ENCODE results near the gene P2RY13. TPM values are rescaled to one million over a fixed set of nuclear protein-coding genes. Genes with fewer than 3 reads are reported as not detected.

The P2RY13 gene
- total and polyA plus RNA-seq, 2 experiments from 2014 or later: not detected

GRCh38 chr3:151289445-151289844 is 39.9 kb downstream of the P2RY13 start:
- 28% methylated on average over 3 of the region's 3 CpGs for WGBS (ENCODE audit: low lambda C conversion rate, missing lambda C conversion rate)
- no peak overlapping the region for H3K4me2 ChIP-seq

DNA sequence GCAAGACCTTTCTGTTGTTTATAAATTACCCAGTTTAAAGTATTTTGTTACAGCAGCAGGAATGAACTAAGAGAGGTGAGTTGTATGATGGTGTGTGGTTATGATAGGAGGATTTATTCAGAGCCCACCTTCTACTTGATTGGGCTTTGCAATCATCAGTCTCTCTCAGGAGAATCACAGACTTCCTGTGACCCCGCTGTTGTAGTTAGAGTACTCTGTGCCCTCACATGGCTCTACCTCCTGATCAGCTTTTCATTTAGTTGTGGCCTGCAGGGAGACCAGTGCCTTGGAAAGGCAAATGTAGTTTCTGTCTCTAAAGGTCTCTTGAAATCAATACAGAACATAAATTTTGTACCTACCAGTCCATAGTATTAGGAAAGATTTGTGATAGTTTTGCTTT is 43.4 kb downstream of the P2RY13 start:
- H3K9me3 ChIP-seq (ENCODE audit: low read depth): no peaks in the 10 kb centered on the region
- H3K4me1 ChIP-seq (ENCODE audit: insufficient read depth): no peaks in the 10 kb centered on the region
- no peaks in the 10 kb centered on the region for H3K27me3 ChIP-seq
- no peak overlapping the region for H3K4me2 ChIP-seq
- H2AFZ ChIP-seq: no peak overlapping the region
- no peaks in the 10 kb centered on the region for H4K20me1 ChIP-seq (ENCODE audit: insufficient read depth, poor library complexity, severe bottlenecking)
- H3K79me2 ChIP-seq: no peaks in the 10 kb centered on the region
- TF ChIP-seq EZH2 (IDR thresholded peaks at IDR 0.05; ENCODE audit: borderline replicate concordance): no peak
- TF ChIP-seq CTCF (IDR thresholded peaks at IDR 0.05; ENCODE audit: poor library complexity): no peak
- TF ChIP-seq EZH2phosphoT487 (IDR thresholded peaks at IDR 0.05; ENCODE audit: low read depth, severe bottlenecking, unreplicated experiment): no peak
- no peak overlapping the region for H3K27ac ChIP-seq
- no peak overlapping the region for H3K4me3 ChIP-seq
- no peak for DNase-seq (ENCODE audit: low spot score)
- 81% methylated on average over 1 of the region's 1 CpG for WGBS (ENCODE audit: low lambda C conversion rate, missing lambda C conversion rate)
- no peaks in the 10 kb centered on the region for H3K36me3 ChIP-seq (replicated peaks; ENCODE audit: insufficient read depth, low read depth)
- H3K9me2 ChIP-seq (replicated peaks; ENCODE audit: insufficient read depth): no peaks in the 10 kb centered on the region

More at GRCh38 chr3:151289445-151289844, 39.9 kb downstream of the P2RY13 start:
- H3K27ac ChIP-seq: no peak overlapping the region
- no peaks in the 10 kb centered on the region for H3K79me2 ChIP-seq
- no peaks in the 10 kb centered on the region for H3K4me1 ChIP-seq (ENCODE audit: insufficient read depth)
- H2AFZ ChIP-seq: no peak overlapping the region
- H4K20me1 ChIP-seq (ENCODE audit: insufficient read depth, poor library complexity, severe bottlenecking): no peaks in the 10 kb centered on the region
- no peak overlapping the region for H3K4me3 ChIP-seq
- no peaks in the 10 kb centered on the region for H3K9me2 ChIP-seq (replicated peaks; ENCODE audit: insufficient read depth)
- H3K9me3 ChIP-seq (ENCODE audit: low read depth): no peaks in the 10 kb centered on the region
- no peak for TF ChIP-seq EZH2 (IDR thresholded peaks at IDR 0.05; ENCODE audit: borderline replicate concordance)
- TF ChIP-seq CTCF (IDR thresholded peaks at IDR 0.05; ENCODE audit: poor library complexity): no peak
- no peak for TF ChIP-seq EZH2phosphoT487 (IDR thresholded peaks at IDR 0.05; ENCODE audit: low read depth, severe bottlenecking, unreplicated experiment)
- no peaks in the 10 kb centered on the region for H3K27me3 ChIP-seq
- no peaks in the 10 kb centered on the region for H3K36me3 ChIP-seq (replicated peaks; ENCODE audit: insufficient read depth, low read depth)
- DNase-seq (ENCODE audit: low spot score): no peak

DNA sequence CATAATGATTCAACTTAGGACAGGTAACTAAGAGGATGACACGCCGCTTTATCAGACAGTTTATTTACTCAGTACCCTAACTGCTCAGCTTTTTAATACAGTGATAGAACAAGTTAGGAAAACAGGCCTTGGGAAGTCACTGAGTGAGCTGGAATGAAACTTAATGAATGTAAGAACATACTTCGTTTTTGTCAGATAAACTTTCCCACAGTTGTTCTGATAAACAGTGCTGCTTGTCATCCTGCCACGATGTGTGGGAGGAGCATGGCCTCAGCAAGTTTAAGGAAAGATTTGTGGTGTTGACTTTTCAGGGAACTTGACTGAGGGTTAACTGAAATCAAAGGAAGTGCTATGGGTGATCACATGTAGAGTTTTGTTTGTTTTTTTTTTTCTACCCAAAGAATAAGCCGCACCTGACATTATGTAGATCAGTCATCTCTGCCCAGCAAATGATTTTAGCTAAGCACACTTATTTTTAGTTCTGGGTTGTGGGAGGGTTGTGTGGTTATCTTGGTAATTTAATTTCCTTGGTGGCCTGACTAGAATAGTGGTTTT is 45.4 kb downstream of the P2RY13 start:
- Histone ChIP-seq H3K27ac (peak overlapping the region; percentile 13), H3K79me2 (no peaks in the 10 kb centered on the region), H3K9me2 (replicated peaks; ENCODE audit: insufficient read depth) (no peaks in the 10 kb centered on the region), H3K4me3 (no peak overlapping the region), H3K9me3 (ENCODE audit: low read depth) (no peaks in the 10 kb centered on the region), H3K27me3 (no peaks in the 10 kb centered on the region), H3K4me1 (ENCODE audit: insufficient read depth) (no peaks in the 10 kb centered on the region), H3K36me3 (replicated peaks; ENCODE audit: insufficient read depth, low read depth) (no peaks in the 10 kb centered on the region), H4K20me1 (ENCODE audit: insufficient read depth, poor library complexity, severe bottlenecking) (no peaks in the 10 kb centered on the region), H2AFZ (no peak overlapping the region), H3K4me2 (no peak overlapping the region)
- WGBS (ENCODE audit: low lambda C conversion rate, missing lambda C conversion rate): 35% methylated on average over 5 of the region's 5 CpGs
- TF ChIP-seq CTCF (IDR thresholded peaks at IDR 0.05; ENCODE audit: poor library complexity): no peak
- no peak for TF ChIP-seq EZH2 (IDR thresholded peaks at IDR 0.05; ENCODE audit: borderline replicate concordance)
- TF ChIP-seq EZH2phosphoT487 (IDR thresholded peaks at IDR 0.05; ENCODE audit: low read depth, severe bottlenecking, unreplicated experiment): no peak
- DNase-seq (ENCODE audit: low spot score): peak; percentile 23
